Sigmoid colon (tissue), 3 donors: ENCODE measurements around the gene SLC17A5.

Experiments
- CTCF ChIP-seq, 4 experiments: fragments of 450-650 bp in 3 of 4; fragments of 200-600 bp in 1 of 4; IDR thresholded peaks; one replicate each; pipeline ENCODE4 v1.5.1; 2016 to 2019; ENCODE audit warnings: antibody characterized with exemption in 4 of 4, mild to moderate bottlenecking in 3 of 4, moderate library complexity in 2 of 4
- POLR2A ChIP-seq, 2 donors: fragments of 450-650 bp; IDR thresholded peaks; one replicate each; pipeline ENCODE4 v1.6.1; 2016; ENCODE audit warnings: antibody characterized with exemption in 2 of 2, mild to moderate bottlenecking in 2 of 2, moderate library complexity in 2 of 2

- TF ChIP-seq POLR2A (IDR thresholded peaks at IDR 0.05) (no peak), CTCF (IDR thresholded peaks at IDR 0.05) (no peak)
Observed at GRCh38 chr6:73565767-73566485, 87.9 kb downstream of the SLC17A5 start.
